NT2/D1 (cell line): Measurements from ENCODE around the gene POLRMT.

ENCODE experiments used
- SUZ12 ChIP-seq: IDR thresholded peaks from 2 replicates; pipeline ENCODE4 v1.6.1; 2011; ENCODE audit not compliant: insufficient read length, insufficient read depth; ENCODE audit errors: extremely low read depth
- YY1 ChIP-seq: IDR thresholded peaks from 2 replicates; pipeline ENCODE4 v1.6.1; 2011; ENCODE audit not compliant: insufficient read length, insufficient read depth

- TF ChIP-seq YY1 (no peak), SUZ12 (no peak)
These were observed 16.8 kb upstream of the POLRMT start for GRCh38 chr19:650121-650520.
